Measurements from ENCODE around the gene FECH.
A peak's percentile ranks its signal among the peaks of the same experiment; 100 is the strongest.

FECH gene

GRCh38 chr18:57574866-57575265 lies 11.6 kb downstream of the FECH start:
- ChIA-PET CTCF (no interaction called here), POLR2A (no interaction called here)
- DNase-seq (ENCODE audit: extremely low spot score), result no peak
- TF ChIP-seq HDGF (IDR thresholded peaks at IDR 0.05; ENCODE audit: borderline replicate concordance) (no peak), ARNT (IDR thresholded peaks at IDR 0.05) (no peak), BHLHE40 (IDR thresholded peaks at IDR 0.05; ENCODE audit: borderline replicate concordance) (no peak), TARDBP (IDR thresholded peaks at IDR 0.05) (no peak), ELF4 (IDR thresholded peaks at IDR 0.05) (no peak), FOXA1 (IDR thresholded peaks at IDR 0.05) (no peak), SUZ12 (IDR thresholded peaks at IDR 0.05) (no peak), CTBP1 (IDR thresholded peaks at IDR 0.05; ENCODE audit: borderline replicate concordance) (no peak), LEF1 (IDR thresholded peaks at IDR 0.05; ENCODE audit: borderline replicate concordance) (no peak), FOXM1 (IDR thresholded peaks at IDR 0.05; ENCODE audit: borderline replicate concordance) (no peak), PKNOX1 (IDR thresholded peaks at IDR 0.05) (no peak), NFRKB (IDR thresholded peaks at IDR 0.05) (no peak), L3MBTL2 (conservative IDR thresholded peaks at IDR 0.05) (no peak), FOXK2 (IDR thresholded peaks at IDR 0.05) (no peak), ZNF384 (IDR thresholded peaks at IDR 0.05) (no peak), SP1 (IDR thresholded peaks at IDR 0.05) (no peak)

DNA sequence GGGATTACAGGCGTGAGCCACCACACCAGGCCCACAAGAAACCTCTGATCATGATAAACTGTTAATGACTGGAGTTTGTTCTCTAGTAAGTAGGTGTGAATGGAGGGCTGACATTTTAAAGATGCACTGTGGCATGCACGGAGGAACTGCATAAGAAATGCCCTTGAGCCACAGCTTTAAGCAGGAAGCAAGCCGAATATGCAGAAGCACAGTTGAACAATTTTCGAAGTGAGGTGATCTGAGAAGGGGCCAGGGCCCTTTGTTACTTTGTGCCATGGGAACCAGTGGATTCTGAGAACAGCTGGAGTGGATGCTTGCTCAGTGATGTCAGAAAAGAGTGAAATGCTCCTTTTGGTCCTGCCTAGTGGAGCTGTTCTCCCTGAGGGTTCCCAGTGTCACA lies 16.3 kb downstream of the FECH start:
- DNase-seq (ENCODE audit: extremely low spot score), result no peak
- CTCF ChIA-PET, result interaction anchor here (0.7 kb wide), 1 partner anchor 577 kb away, joined by 3 read pairs; no protein-coding TSS in a partner anchor
- POLR2A ChIA-PET, result no interaction called here
- TF ChIP-seq FOXA1 (IDR thresholded peaks at IDR 0.05), result no peak
- no peak for TF ChIP-seq ELF4 (IDR thresholded peaks at IDR 0.05)
- no peak for TF ChIP-seq ARNT (IDR thresholded peaks at IDR 0.05)

- ChIA-PET POLR2A (no interaction called here), CTCF (no interaction called here)
- DNase-seq (ENCODE audit: extremely low spot score), result no peak
- TF ChIP-seq TARDBP (IDR thresholded peaks at IDR 0.05) (no peak), SUZ12 (IDR thresholded peaks at IDR 0.05) (no peak), ZNF384 (IDR thresholded peaks at IDR 0.05) (no peak), ELF4 (IDR thresholded peaks at IDR 0.05) (no peak), HDGF (IDR thresholded peaks at IDR 0.05; ENCODE audit: borderline replicate concordance) (no peak), CTBP1 (IDR thresholded peaks at IDR 0.05; ENCODE audit: borderline replicate concordance) (no peak), FOXM1 (IDR thresholded peaks at IDR 0.05; ENCODE audit: borderline replicate concordance) (no peak), NFRKB (IDR thresholded peaks at IDR 0.05) (no peak)
Measured at GRCh38 chr18:57569133-57569532, 17.4 kb downstream of the FECH start.

- no peak for TF ChIP-seq LEF1 (IDR thresholded peaks at IDR 0.05; ENCODE audit: borderline replicate concordance)
- no peak for TF ChIP-seq NFRKB (IDR thresholded peaks at IDR 0.05)
- TF ChIP-seq PKNOX1 (IDR thresholded peaks at IDR 0.05), result no peak
- TF ChIP-seq TARDBP (IDR thresholded peaks at IDR 0.05), result no peak
- TF ChIP-seq ARNT (IDR thresholded peaks at IDR 0.05), result no peak
- no peak for TF ChIP-seq ELF4 (IDR thresholded peaks at IDR 0.05)
- TF ChIP-seq FOXA1 (IDR thresholded peaks at IDR 0.05), result no peak
- no peak for TF ChIP-seq BHLHE40 (IDR thresholded peaks at IDR 0.05; ENCODE audit: borderline replicate concordance)
- no peak for TF ChIP-seq CTBP1 (IDR thresholded peaks at IDR 0.05; ENCODE audit: borderline replicate concordance)
- no peak for TF ChIP-seq SUZ12 (IDR thresholded peaks at IDR 0.05)
- no peak for TF ChIP-seq FOXK2 (IDR thresholded peaks at IDR 0.05)
- CTCF ChIA-PET, result interaction anchor here (1.0 to 1.3 kb wide), 4 partner anchors 9 to 814 kb away, joined by 3 to 4 read pairs (median 3); no protein-coding TSS in a partner anchor
- peak; percentile 42 for DNase-seq (ENCODE audit: extremely low spot score)
- POLR2A ChIA-PET, result no interaction called here
Measured at GRCh38 chr18:57561728-57562423, 24.6 kb downstream of the FECH start.

DNA sequence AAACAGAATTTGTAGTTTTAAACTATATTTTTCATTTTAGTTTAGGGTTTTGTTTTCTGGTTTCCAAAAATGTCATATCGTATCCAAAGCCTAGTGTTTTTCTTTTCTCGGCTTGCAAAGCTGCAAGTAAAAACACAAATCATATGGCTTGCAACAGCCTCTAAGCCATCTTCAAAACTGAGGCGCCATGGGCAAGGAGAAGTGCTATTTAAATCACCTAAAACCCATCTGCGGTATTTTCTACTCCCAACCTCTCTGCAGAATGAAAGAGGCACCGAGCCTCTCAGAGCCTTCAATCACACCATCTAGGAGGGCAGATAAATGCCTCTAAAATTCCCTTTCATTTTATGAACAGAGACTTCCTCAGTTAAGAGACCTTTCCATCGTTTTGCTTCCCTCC lies 25.2 kb downstream of the FECH start:
- no peak for TF ChIP-seq LEF1 (IDR thresholded peaks at IDR 0.05; ENCODE audit: borderline replicate concordance)
- TF ChIP-seq FOXM1 (IDR thresholded peaks at IDR 0.05; ENCODE audit: borderline replicate concordance), result no peak
- TF ChIP-seq PKNOX1 (IDR thresholded peaks at IDR 0.05), result no peak
- TF ChIP-seq BHLHE40 (IDR thresholded peaks at IDR 0.05; ENCODE audit: borderline replicate concordance), result no peak
- TF ChIP-seq ELF4 (IDR thresholded peaks at IDR 0.05), result no peak
- TF ChIP-seq ARNT (IDR thresholded peaks at IDR 0.05), result no peak
- ChIA-PET POLR2A (no interaction called here), CTCF (interaction anchor here (1.3 kb wide), 2 partner anchors 10 to 814 kb away, joined by 3 read pairs; no protein-coding TSS in a partner anchor)
- DNase-seq (ENCODE audit: extremely low spot score), result no peak

- TF ChIP-seq L3MBTL2 (conservative IDR thresholded peaks at IDR 0.05) (no peak), TARDBP (IDR thresholded peaks at IDR 0.05) (no peak), SUZ12 (IDR thresholded peaks at IDR 0.05) (no peak), FOXM1 (IDR thresholded peaks at IDR 0.05; ENCODE audit: borderline replicate concordance) (no peak), FOXA1 (IDR thresholded peaks at IDR 0.05) (no peak), BHLHE40 (IDR thresholded peaks at IDR 0.05; ENCODE audit: borderline replicate concordance) (no peak), SP1 (IDR thresholded peaks at IDR 0.05) (no peak), FOXK2 (IDR thresholded peaks at IDR 0.05) (no peak), ARNT (IDR thresholded peaks at IDR 0.05) (no peak), LEF1 (IDR thresholded peaks at IDR 0.05; ENCODE audit: borderline replicate concordance) (no peak), CTBP1 (IDR thresholded peaks at IDR 0.05; ENCODE audit: borderline replicate concordance) (no peak), ZNF384 (IDR thresholded peaks at IDR 0.05) (no peak)
- DNase-seq (ENCODE audit: extremely low spot score), result no peak
- POLR2A ChIA-PET, result no interaction called here
- CTCF ChIA-PET, result no interaction called here
Measured at GRCh38 chr18:57559314-57559713, 27.2 kb downstream of the FECH start.
